ENCODE measurements around the gene NCL. TPM values are rescaled to one million over a fixed set of nuclear protein-coding genes. Genes with fewer than 3 reads are reported as not detected.
"Not testable (repeated sequence)": the region's sequence is repeated elsewhere in the genome, so short reads cannot be mapped to it uniquely, and the experiment has no call there.

Gene NCL
- total RNA-seq, 1 donor, result 182 TPM

DNA sequence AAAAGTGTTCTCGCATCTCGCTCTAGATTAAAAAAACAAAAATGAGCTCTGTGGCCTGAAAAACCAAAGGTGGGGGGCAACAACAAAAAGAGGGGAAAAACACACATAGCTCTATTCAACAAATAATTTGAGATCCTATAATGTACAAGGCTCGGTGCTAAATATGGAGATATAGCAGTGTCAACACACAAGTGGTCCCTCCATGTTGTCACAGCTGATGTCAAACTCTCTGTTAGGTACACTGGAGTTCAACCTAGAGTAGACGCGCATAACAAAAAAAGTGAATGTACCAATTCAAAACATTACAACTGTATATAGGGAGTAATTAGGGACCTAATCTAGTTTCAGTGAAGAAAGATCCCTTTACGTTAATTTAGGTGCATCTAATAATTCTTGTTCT, 5.9 kb downstream of the NCL start:
- Histone ChIP-seq H3K4me3 (ENCODE audit: low read length) (no peak overlapping the region), H3K9me3 (ENCODE audit: low read depth, low read length) (no peaks in the 10 kb centered on the region), H3K27me3 (ENCODE audit: insufficient read depth, low read length) (no peaks in the 10 kb centered on the region), H3K4me1 (ENCODE audit: insufficient read depth, low read length) (peaks cover 26% of the 10 kb centered on the region)

DNA sequence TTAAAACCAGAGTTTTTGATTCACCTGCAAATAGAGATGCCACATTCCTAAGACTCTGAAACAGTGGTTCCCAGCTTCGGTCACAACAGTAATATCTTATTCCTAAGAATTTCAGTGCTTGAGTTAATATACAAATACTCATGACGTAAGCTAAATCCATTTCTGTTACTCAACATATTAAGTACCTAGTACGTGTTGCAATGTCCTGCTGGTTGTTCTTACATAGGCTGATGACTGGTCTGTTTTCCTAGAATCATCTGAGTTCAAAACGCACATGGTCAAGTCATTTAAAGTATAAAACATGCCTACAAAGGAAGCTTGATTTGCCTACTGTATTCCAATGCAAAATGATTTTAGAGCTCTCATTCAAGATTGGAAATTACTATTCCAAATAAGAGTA, 7.2 kb downstream of the NCL start:
- no peaks in the 10 kb centered on the region for H3K9me3 ChIP-seq (ENCODE audit: low read depth, low read length)
- H3K4me1 ChIP-seq (ENCODE audit: insufficient read depth, low read length), result peaks cover 13% of the 10 kb centered on the region
- H3K27me3 ChIP-seq (ENCODE audit: insufficient read depth, low read length), result no peaks in the 10 kb centered on the region
- no peak overlapping the region for H3K4me3 ChIP-seq (ENCODE audit: low read length)

DNA sequence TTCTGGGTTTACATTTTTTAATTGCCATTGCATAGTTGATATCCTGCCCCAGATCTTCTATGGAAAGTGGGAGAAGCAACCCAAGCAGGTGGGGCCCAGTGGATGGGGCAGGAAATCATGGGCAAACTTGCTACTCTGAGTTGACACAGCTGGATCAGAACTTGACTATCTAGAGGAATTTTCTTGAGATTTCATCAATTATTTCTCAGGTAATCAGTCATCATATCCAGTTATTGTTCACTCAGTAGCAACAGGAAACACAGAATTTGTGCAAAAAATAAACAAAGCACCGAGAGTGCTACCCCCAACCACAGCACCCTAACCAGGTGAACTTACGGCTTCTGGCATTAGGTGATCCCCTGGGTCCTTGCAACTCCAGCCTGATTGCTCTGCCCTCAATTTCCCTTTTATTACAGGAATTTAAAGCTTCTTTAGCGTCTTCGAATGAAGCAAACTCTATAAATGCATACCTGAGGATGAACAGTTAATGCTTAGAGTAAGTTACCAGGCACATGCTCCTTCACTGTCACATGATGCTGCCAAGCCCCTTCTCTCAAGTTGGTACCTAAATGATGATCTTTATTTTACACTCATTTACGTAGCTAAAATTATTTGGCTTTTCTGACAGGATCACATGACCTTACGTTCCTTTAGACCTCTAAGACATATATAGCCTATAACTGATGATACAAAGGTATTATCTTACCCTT, 7.8 kb downstream of the NCL start:
- H3K4me3 ChIP-seq (ENCODE audit: low read length), result no peak overlapping the region
- H3K27me3 ChIP-seq (ENCODE audit: insufficient read depth, low read length), result no peaks in the 10 kb centered on the region
- peaks cover 10% of the 10 kb centered on the region for H3K4me1 ChIP-seq (ENCODE audit: insufficient read depth, low read length)
- H3K9me3 ChIP-seq (ENCODE audit: low read depth, low read length), result no peaks in the 10 kb centered on the region

DNA sequence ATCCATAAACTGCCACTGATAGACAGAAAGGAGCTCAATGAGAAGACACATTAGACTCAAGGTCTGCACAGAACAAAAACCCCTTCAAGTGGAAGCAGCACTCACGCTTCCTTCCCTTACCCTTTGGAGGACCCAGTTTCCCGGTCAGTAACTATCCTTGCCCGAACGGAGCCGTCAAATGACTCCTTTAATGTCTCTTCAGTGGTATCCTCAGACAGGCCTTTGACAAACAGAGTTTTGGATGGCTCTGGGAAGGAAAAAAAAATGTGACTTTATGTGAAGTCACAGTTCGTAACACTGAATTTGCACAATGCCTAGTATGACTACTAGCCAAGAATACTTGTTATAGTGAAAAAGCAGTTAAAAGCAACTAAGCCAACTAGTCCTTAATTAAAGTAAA, 8.4 kb downstream of the NCL start:
- H3K4me3 ChIP-seq (ENCODE audit: low read length), result no peak overlapping the region
- H3K4me1 ChIP-seq (ENCODE audit: insufficient read depth, low read length), result peaks cover 8% of the 10 kb centered on the region
- no peaks in the 10 kb centered on the region for H3K9me3 ChIP-seq (ENCODE audit: low read depth, low read length)
- H3K27me3 ChIP-seq (ENCODE audit: insufficient read depth, low read length), result no peaks in the 10 kb centered on the region

DNA sequence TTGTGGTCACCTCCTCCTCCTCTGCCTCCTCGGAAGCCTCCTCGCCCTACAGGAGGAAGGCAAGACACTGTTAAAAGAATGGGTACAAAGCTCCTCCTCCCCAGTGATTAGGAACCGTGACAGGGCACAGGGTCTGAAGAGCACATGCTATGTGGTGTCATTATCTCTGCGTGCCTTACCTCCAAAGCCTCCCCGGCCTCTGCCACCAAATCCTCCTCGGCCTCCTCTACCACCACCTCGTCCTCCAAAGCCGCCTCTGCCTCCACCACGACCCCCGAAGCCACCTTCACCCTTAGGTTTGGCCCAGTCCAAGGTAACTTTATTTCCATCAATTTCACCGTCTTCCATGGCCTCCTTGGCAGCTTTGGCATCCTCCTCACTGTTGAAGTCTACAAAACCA, 9.1 kb downstream of the NCL start:
- Histone ChIP-seq H3K4me3 (ENCODE audit: low read length) (no peak overlapping the region), H3K9me3 (ENCODE audit: low read depth, low read length) (no peaks in the 10 kb centered on the region), H3K4me1 (ENCODE audit: insufficient read depth, low read length) (peaks cover 3% of the 10 kb centered on the region), H3K27me3 (ENCODE audit: insufficient read depth, low read length) (no peaks in the 10 kb centered on the region)

DNA sequence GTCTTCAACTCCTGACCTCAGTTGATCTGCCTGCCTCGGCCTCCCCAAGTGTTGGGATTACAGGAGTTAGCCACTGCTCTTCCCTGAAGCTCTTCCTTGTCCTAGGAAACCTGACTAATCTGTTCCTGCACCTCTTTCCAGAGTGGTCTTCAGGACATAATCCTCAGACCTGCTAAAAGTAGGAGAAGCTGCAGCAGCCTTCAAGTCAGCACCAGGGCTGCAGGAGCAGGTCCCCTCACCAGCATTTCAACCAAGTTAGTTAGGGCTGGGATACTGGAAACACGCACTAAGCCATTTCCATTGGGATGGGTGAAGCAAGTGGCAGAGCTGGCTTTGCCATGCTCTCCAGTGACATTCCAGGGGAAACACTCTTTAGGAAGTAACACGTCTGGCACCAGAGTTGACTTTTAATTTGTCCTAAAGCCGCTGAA, 9.9 kb downstream of the NCL start:
- H3K4me1 ChIP-seq (ENCODE audit: insufficient read depth, low read length), result peaks cover 3% of the 10 kb centered on the region
- no peaks in the 10 kb centered on the region for H3K9me3 ChIP-seq (ENCODE audit: low read depth, low read length)
- no peaks in the 10 kb centered on the region for H3K27me3 ChIP-seq (ENCODE audit: insufficient read depth, low read length)

DNA sequence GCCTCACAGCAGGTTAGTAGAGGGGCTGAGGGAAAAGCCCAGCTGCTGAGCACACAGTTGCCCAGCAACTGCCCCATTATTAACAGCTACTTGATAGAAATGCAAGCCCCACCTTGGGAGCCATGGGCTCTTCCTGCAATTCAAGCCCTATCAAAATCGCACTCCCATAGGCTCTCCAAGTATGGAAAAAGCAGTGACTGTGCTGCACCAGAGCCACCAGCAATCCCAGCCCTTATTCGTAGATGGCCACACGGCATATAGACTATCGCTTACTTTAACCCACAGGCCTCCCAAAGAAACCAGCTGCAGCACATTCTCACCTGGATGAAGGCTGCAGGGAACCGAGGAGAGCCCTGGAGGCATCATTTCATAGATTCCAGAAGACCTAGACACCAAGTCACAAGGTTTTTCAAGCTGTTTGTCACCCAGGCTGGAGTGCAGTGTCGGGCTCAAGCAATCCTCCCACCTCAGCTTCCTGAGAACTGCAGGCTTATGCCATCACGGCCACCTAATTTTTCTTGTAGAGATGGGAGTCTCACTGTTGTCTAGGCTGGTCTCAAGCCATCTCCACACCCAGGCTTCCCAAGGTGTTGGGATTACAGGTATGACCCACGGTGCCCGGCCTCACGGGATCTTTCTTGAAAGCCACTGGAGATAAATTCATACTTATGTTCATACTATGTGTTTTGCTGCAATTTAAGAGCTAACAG, 11.3 kb downstream of the NCL start:
- H3K9me3 ChIP-seq (ENCODE audit: low read depth, low read length), result no peaks in the 10 kb centered on the region
- H3K4me1 ChIP-seq (ENCODE audit: insufficient read depth, low read length), result peaks cover 3% of the 10 kb centered on the region
- no peaks in the 10 kb centered on the region for H3K27me3 ChIP-seq (ENCODE audit: insufficient read depth, low read length)
- H3K4me3 ChIP-seq (ENCODE audit: low read length), result no peak overlapping the region

More for the DNA sequence above, 9.9 kb downstream of the NCL start:
- H3K4me3 ChIP-seq (ENCODE audit: low read length), result no peak overlapping the region

DNA sequence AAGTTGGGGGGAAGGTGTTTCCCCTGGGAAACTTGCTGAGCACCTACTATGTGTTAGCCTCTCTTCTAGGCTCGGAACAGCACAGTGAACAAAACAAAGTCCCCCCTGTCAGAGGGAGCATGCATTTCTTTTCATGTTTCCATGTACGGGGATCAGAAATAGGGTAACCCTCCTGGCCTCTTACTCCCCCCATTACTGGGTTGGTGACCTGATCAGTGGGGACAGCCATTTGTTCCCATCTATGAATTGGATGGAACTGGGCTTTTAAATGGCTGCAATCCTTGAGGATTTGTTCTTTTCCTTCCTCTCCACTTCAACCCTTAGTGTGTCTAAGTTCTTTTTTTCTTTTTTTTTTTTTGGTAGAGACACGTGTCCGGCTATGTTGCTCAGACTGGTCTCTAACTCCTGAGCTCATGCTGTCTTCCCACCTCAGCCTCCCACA, 13.7 kb downstream of the NCL start:
- no peaks in the 10 kb centered on the region for H3K27me3 ChIP-seq (ENCODE audit: insufficient read depth, low read length)
- no peaks in the 10 kb centered on the region for H3K9me3 ChIP-seq (ENCODE audit: low read depth, low read length)
- H3K4me1 ChIP-seq (ENCODE audit: insufficient read depth, low read length), result peaks cover 3% of the 10 kb centered on the region
- H3K4me3 ChIP-seq (ENCODE audit: low read length), result no peak overlapping the region

DNA sequence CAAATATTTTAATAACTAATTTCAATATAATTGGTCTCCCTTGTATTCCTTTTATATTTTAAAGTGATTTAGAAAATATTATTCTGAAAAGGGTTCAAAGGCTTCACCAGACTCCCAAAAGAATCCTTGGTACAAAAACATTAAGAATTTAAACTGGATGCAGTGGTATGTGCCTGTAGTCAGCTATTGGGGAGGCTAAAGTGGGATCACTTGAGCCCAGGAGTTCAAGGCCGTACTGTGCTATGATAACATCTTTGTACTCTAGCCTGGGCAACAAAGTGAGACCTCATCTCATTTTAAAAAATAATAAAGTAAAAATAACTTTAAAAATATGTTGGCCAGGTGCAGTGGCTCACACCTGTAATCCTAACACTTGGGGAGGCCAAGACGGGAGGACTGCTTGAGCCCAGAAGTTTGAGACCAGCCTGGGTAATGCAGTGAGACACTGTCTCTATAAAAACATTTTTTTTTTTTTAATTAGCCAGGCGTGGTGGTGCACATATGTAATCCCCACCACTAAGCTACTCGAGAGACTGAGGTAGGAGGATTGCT, 14.7 kb downstream of the NCL start:
- Histone ChIP-seq H3K9me3 (ENCODE audit: low read depth, low read length) (no peaks in the 10 kb centered on the region), H3K27me3 (ENCODE audit: insufficient read depth, low read length) (no peaks in the 10 kb centered on the region), H3K4me1 (ENCODE audit: insufficient read depth, low read length) (peaks cover 3% of the 10 kb centered on the region), H3K4me3 (ENCODE audit: low read length) (no peak overlapping the region)

DNA sequence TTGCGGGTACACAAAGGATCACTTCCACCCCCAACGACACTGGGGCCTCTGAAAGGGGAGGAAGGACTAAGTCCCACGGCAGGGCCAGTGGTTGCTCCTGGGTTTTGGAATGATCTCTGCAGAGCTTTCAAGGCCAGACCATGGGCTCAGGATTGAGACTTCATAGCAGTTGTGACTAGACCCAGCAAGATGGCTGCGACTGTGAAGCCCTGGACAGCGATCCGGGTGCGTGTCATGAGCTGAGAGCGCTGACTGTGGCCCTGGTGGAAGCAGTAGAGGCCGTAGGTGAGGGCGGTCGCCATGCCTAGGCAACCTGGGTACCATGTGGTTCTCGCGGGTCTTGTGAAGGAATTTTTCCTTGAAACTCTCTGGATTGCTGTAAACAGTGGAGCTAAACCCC, 27.3 kb downstream of the NCL start:
- no peaks in the 10 kb centered on the region for H3K27me3 ChIP-seq (ENCODE audit: insufficient read depth, low read length)
- no peaks in the 10 kb centered on the region for H3K9me3 ChIP-seq (ENCODE audit: low read depth, low read length)
- no peak overlapping the region for H3K4me3 ChIP-seq (ENCODE audit: low read length)
- no peaks in the 10 kb centered on the region for H3K4me1 ChIP-seq (ENCODE audit: insufficient read depth, low read length)

DNA sequence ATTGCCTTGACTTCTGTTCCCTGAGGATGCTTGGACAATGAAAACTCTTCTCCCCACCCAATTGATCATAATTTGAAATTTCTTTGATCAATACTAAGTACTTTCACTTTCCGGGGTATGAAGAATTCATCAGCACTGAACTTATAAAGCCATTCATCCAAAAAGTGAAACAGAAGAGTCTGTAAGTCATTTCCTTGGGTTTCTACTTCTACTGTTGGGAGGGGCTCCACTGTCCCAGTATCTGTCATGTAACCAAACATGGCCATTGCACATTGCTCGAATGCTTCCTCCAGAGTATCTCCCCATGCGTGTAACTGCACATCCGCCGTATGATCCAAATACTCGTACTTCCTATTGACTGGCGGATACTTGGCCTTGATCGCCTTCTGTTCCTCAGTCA, 30.3 kb downstream of the NCL start:
- Histone ChIP-seq H3K27me3 (ENCODE audit: insufficient read depth, low read length) (no peaks in the 10 kb centered on the region), H3K4me3 (ENCODE audit: low read length) (no peak overlapping the region), H3K9me3 (ENCODE audit: low read depth, low read length) (no peaks in the 10 kb centered on the region), H3K4me1 (ENCODE audit: insufficient read depth, low read length) (no peaks in the 10 kb centered on the region)

DNA sequence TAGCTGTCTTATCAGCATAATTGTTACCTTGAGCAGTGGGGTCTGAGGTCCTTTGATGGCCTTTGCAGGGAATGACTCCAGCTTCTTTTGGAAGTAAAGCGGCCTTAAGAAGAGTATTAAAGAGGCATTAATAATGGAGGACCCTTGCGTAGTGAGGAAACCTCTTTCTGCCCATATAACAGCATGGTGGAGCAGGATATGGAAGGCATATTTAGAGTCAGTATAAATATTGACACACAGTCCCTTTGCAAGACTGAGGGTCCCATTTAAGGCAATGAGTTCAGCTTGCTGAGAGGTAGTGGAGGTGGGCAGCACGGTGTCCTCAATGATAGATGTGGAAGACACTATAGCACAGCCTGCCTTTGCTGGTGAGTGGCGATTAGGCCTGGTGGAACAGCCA, 32.7 kb downstream of the NCL start:
- H3K4me1 ChIP-seq (ENCODE audit: insufficient read depth, low read length), result no peaks in the 10 kb centered on the region
- no peaks in the 10 kb centered on the region for H3K9me3 ChIP-seq (ENCODE audit: low read depth, low read length)
- no peak overlapping the region for H3K4me3 ChIP-seq (ENCODE audit: low read length)
- H3K27me3 ChIP-seq (ENCODE audit: insufficient read depth, low read length), result no peaks in the 10 kb centered on the region

DNA sequence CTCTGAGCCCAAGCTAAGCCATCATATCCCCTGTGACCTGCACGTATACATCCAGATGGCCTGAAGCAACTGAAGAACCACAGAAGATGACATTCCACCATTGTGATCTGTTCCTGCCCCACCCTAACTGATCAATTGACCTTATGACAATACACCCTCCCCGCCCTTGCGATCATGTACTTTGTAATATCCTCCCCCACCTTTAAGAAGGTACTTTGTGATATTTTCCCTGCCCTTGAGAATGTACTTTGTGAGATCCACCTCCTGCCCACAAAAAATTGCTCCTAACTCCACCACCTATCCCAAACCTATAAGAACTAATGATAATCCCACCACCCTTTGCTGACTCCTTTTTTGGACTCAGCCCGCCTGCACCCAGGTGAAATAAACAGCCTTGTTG, 33.8 kb downstream of the NCL start:
- not testable (repeated sequence) for H3K9me3 ChIP-seq (ENCODE audit: low read depth, low read length); H3K4me3 ChIP-seq (ENCODE audit: low read length); H3K27me3 ChIP-seq (ENCODE audit: insufficient read depth, low read length); H3K4me1 ChIP-seq (ENCODE audit: insufficient read depth, low read length)

DNA sequence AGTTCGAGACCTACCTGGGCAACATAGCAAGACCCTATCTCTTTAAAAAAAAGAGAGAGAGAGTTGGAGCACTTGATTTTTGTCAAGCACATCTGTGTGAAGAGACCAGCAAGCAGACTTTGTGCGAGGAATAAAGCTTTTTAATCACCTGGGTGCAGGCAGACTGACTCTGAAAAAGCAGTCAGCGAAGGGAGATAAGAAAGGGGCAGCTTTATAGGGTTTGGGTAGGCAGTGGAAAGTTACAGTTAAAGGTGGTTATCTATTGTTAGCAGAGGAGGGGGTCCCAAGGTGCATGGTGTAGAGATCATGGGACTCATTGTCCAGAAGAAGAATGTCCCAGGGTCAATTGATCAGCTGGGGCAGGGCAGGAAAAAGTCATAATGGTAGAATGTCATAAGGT, 34.4 kb downstream of the NCL start:
- Histone ChIP-seq H3K27me3 (ENCODE audit: insufficient read depth, low read length) (no peaks in the 10 kb centered on the region), H3K9me3 (ENCODE audit: low read depth, low read length) (no peaks in the 10 kb centered on the region), H3K4me3 (ENCODE audit: low read length) (no peak overlapping the region), H3K4me1 (ENCODE audit: insufficient read depth, low read length) (peaks cover 6% of the 10 kb centered on the region)

DNA sequence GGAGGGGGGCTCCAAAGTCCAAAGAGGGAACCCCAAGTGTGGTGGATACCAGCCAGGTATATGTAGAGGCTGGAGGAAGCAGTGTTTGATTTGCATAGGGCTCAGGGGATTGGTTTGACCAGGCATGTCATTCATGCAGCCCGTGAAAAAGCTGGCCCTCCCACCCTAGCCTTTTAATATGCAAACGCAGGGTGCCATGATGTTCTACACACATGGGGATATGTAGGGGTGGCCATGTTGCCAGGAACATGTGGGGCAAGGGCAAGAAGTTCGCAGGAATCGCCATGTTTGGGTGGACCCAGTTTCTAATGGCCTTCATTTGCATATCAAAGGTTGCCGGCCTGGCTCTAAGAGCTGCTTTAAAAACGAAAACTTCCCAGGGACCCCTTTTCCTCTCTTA, 35.1 kb downstream of the NCL start:
- H3K4me3 ChIP-seq (ENCODE audit: low read length), result no peak overlapping the region
- peaks cover 6% of the 10 kb centered on the region for H3K4me1 ChIP-seq (ENCODE audit: insufficient read depth, low read length)
- H3K27me3 ChIP-seq (ENCODE audit: insufficient read depth, low read length), result no peaks in the 10 kb centered on the region
- H3K9me3 ChIP-seq (ENCODE audit: low read depth, low read length), result no peaks in the 10 kb centered on the region

DNA sequence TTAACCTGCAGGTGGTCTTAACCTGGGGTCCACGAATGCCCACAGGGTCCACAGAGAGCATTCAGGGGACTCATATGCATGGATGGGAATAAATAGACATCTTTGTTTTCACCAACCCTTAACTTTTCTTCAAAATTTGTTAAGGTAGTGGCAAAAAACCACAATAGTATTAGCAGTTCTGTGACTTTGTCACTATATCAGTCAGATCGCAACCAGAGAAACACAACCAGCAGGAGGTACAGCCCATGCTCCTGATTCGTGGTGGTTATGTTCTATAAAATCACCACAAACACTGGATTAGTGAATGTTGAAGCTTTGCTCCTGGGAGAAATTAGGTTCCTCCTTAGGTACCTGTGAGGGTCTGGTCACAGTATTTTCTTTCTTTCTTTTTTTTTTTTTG, 37.2 kb downstream of the NCL start:
- H3K4me1 ChIP-seq (ENCODE audit: insufficient read depth, low read length), result peaks cover 6% of the 10 kb centered on the region
- H3K4me3 ChIP-seq (ENCODE audit: low read length), result no peak overlapping the region
- no peaks in the 10 kb centered on the region for H3K27me3 ChIP-seq (ENCODE audit: insufficient read depth, low read length)
- no peaks in the 10 kb centered on the region for H3K9me3 ChIP-seq (ENCODE audit: low read depth, low read length)
